Activated CD8-positive, alpha-beta T cell treated with anti-CD3 and anti-CD28 coated beads for 36 hours (primary cell): ENCODE data around the gene AGPAT3. TPM values are rescaled to one million over a fixed set of nuclear protein-coding genes. Genes with fewer than 3 reads are reported as not detected.

Source experiments
- ATAC-seq: fragments of 200-7000 bp; cut with Tn5 transposase; one replicate; pipeline ENCODE4 v1.10.0; 2021; ENCODE audit warnings: mild to moderate bottlenecking, moderate library complexity
- CTCF ChIA-PET: fragments of 350-600 bp; sonication (Branson Sonifier 250); formaldehyde crosslinking; loops from one replicate; lab custom pipeline; 2021; ENCODE audit warnings: antibody characterized with exemption; lab: Charles Lee
- POLR2A ChIA-PET: fragments of 350-600 bp; sonication (Branson Sonifier 250); formaldehyde crosslinking; loops from one replicate; lab custom pipeline; 2021; ENCODE audit warnings: antibody characterized with exemption; lab: Charles Lee
- DNase-seq: peaks from one replicate; pipeline ENCODE4 v3.0.0-alpha.2; 2020
- H3K27ac Mint-ChIP-seq: one replicate; pipeline ENCODE4 v1.8.0; 2021; ENCODE audit warnings: mild to moderate bottlenecking, mixed read lengths
- H3K27me3 Mint-ChIP-seq: one replicate; pipeline ENCODE4 v1.8.0; 2021; ENCODE audit warnings: mixed read lengths
- H3K36me3 Mint-ChIP-seq: one replicate; pipeline ENCODE4 v1.8.0; 2021; ENCODE audit warnings: low read depth, mixed read lengths
- H3K4me1 Mint-ChIP-seq: one replicate; pipeline ENCODE4 v1.8.0; 2021; ENCODE audit warnings: low read depth, mixed read lengths
- H3K4me3 Mint-ChIP-seq: one replicate; pipeline ENCODE4 v1.8.0; 2021; ENCODE audit warnings: mild to moderate bottlenecking, moderate library complexity, mixed read lengths
- H3K9me3 Mint-ChIP-seq: one replicate; pipeline ENCODE4 v1.8.0; 2021; ENCODE audit warnings: mixed read lengths
- intact Hi-C: fragments of 100-400 bp; cut with micrococcal nuclease; formaldehyde crosslinking; loops from one replicate; pipeline ENCODE4 v1.10.0; 2022
- total RNA-seq, 2 experiments: library from RNA; stranded (reverse); gene quantifications; one replicate each; pipeline ENCODE4 v1.2.3, GENCODE V29; 2021
- TF ChIP-seq, protein P1 (sequence below): fragments of 200-600 bp; IDR thresholded peaks from one replicate; pipeline ENCODE4 v1.8.0; 2022; ENCODE audit warnings: antibody characterized with exemption, mild to moderate bottlenecking

AGPAT3 gene
- total RNA-seq, 2 experiments from 2014 or later, result 59.3 to 62.2 TPM

DNA sequence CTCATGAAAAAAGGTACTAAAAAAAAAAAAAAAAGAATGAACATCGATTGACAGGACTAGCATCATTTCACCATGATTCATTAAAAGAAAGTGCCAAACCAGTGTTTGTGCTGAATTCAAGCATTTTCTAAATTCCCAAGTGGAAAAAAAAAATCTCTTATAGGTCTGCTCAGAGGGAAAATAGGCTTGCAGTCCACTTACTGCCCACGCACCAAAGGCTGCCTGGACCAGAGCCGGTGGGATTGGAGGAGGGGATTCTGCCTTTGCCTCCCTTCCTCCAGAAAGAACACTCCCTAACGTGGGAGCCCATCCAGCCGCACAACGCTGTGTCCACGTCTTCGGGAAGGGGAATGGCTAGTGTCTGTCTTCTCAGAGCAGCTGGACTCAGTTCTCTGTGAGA, 141.6 kb downstream of the AGPAT3 start:
- ChIA-PET POLR2A (no interaction called here), CTCF (no interaction called here)
- Mint-ChIP-seq H3K9me3 (no peaks in the 10 kb centered on the region), H3K4me3 (no peak overlapping the region), H3K27ac (no peak overlapping the region), H3K4me1 (peaks cover 8% of the 10 kb centered on the region), H3K27me3 (no peaks in the 10 kb centered on the region), H3K36me3 (peaks cover 2% of the 10 kb centered on the region)
- no peak for DNase-seq
- TF ChIP-seq, protein P1, sequence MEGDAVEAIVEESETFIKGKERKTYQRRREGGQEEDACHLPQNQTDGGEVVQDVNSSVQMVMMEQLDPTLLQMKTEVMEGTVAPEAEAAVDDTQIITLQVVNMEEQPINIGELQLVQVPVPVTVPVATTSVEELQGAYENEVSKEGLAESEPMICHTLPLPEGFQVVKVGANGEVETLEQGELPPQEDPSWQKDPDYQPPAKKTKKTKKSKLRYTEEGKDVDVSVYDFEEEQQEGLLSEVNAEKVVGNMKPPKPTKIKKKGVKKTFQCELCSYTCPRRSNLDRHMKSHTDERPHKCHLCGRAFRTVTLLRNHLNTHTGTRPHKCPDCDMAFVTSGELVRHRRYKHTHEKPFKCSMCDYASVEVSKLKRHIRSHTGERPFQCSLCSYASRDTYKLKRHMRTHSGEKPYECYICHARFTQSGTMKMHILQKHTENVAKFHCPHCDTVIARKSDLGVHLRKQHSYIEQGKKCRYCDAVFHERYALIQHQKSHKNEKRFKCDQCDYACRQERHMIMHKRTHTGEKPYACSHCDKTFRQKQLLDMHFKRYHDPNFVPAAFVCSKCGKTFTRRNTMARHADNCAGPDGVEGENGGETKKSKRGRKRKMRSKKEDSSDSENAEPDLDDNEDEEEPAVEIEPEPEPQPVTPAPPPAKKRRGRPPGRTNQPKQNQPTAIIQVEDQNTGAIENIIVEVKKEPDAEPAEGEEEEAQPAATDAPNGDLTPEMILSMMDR, result no peak
- intact Hi-C loops, result no loop called here
- no peak for ATAC-seq

DNA sequence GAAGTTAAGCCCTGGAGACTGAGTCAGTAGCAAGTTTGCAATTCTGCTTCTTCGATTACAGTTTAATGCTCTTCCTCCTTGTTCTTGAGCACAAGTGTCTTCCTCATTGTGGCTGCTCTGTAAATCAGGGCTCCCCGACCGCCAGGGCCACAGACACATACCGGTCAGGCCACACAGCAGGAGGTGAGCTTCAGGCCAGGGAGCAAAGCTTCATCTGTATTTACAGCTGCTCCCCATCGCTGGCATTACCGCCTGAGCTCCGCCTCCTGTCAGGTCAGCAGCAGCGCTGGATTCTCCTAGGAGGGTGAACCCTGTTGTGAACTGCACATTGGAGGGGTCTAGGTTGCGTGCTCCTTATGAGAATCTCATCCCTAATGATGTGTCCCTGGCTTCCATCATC, 145.4 kb downstream of the AGPAT3 start:
- TF ChIP-seq, protein P1, result no peak
- Mint-ChIP-seq H3K36me3 (peaks cover 7% of the 10 kb centered on the region), H3K27me3 (no peaks in the 10 kb centered on the region), H3K4me3 (peak overlapping the region; percentile 20), H3K27ac (no peak overlapping the region), H3K9me3 (no peaks in the 10 kb centered on the region), H3K4me1 (peaks cover 27% of the 10 kb centered on the region)
- CTCF ChIA-PET, result interaction anchor here (1.5 kb wide), 1 partner anchor 9 kb away, joined by 5 read pairs; no protein-coding TSS in a partner anchor
- POLR2A ChIA-PET, result interaction anchor here (0.6 to 3.8 kb wide), 3 partner anchors 20 to 92 kb away, joined by 3 to 35 read pairs (median 4); no protein-coding TSS in a partner anchor
- no peak for DNase-seq
- no peak for ATAC-seq
- intact Hi-C loops, result no loop called here

DNA sequence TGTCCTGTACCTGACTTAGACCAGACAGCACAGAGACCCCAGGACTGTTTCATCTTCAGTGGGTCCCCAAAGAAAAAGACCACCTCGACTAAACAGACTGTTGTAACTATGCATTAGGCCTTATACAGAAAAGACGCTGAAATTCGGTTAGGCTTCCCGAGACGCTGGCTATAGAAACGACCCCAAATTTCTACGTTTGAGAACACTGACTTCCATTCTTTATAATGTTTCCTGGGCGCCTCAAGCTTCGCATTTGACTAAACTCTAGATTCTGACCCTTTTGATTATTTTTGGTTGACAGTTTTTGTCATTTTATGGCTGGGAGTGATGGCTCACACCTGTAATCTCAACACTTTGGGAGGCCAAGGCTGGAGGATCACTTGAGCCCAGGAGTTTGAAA, 146.1 kb downstream of the AGPAT3 start:
- ATAC-seq, result no peak
- intact Hi-C loops, result no loop called here

DNA sequence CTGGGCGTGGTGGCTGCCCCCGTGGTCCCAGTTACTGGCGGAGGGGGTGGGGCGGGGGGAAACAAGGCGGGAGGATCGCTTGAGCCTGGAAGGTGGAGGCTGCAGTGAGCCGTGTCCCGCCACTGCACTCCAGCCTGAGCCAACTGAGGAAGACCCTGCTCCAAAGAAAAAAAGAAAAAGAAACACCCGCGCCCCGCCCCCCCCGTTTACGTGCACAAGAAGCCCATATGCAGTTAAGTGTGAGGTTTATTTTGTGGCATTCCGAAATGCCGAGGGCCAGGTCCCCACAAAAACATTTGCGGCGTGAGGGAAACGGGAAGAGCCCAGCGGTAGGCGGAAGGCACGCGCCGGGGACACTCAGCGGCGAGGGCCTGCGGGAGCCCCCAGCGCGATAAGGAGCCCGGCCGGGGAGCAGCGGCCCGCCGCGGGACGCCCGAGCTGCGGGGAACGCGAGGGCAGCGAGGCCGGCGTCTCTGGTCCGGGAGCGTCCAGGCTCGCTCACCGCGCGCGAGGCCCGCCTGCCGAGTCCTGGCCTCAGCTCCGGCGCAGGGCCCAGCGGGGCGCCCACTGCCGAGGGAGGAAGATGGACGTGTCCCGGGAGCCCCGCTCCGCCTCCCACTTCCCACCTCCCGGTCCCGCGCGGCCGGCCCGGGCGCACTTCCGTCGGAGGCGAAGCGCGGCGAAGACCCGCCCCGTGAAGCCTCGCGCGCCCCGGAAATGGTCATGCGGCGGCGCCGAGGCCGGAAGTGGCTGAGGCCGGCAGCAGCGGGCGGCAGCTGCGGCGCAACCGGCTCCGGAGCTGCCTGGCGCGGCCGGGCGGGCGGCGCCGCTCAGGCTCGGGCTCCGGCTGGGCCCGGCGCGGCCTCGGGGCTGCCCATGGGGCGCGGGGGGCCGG, 146.8 kb downstream of the AGPAT3 start, which contains the start of gene TRAPPC10:
Gene TRAPPC10, plus strand, starts transcription at position 731 of the 895 bp plus-strand sequence. CDS start 185 bp downstream, outside the sequence.
- Mint-ChIP-seq H3K4me3 (peak within 1 kb of the TSS; percentile 80), H3K27me3 (no peaks in the 10 kb centered on the region), H3K9me3 (no peaks in the 10 kb centered on the region), H3K36me3 (peaks cover 8% of the 10 kb centered on the region), H3K4me1 (peaks cover 39% of the 10 kb centered on the region), H3K27ac (peak within 1 kb of the TSS; percentile 96)
- peak; percentile 83 for DNase-seq
- intact Hi-C loops, result no loop called here
- ChIA-PET POLR2A (interaction anchor here (1.0 to 3.8 kb wide), 5 partner anchors 66 to 119 kb away, joined by 4 to 35 read pairs (median 6); no protein-coding TSS in a partner anchor), CTCF (interaction anchor here (0.7 to 2.0 kb wide), 3 partner anchors 10 to 240 kb away, joined by 3 to 5 read pairs (median 4); no protein-coding TSS in a partner anchor)
- TF ChIP-seq, protein P1, result no peak
- peak; percentile 72 for ATAC-seq

More for the DNA sequence above, 146.1 kb downstream of the AGPAT3 start:
- Mint-ChIP-seq H3K4me1 (peaks cover 34% of the 10 kb centered on the region), H3K27me3 (no peaks in the 10 kb centered on the region), H3K27ac (peak overlapping the region; percentile 96), H3K9me3 (no peaks in the 10 kb centered on the region), H3K36me3 (peaks cover 8% of the 10 kb centered on the region), H3K4me3 (peak overlapping the region; percentile 80)
- POLR2A ChIA-PET, result interaction anchor here (1.2 to 3.8 kb wide), 2 partner anchors 20 to 73 kb away, joined by 4 to 35 read pairs; no protein-coding TSS in a partner anchor
- no peak for DNase-seq
- CTCF ChIA-PET, result interaction anchor here (0.7 to 1.5 kb wide), 2 partner anchors 9 to 239 kb away, joined by 3 to 5 read pairs; no protein-coding TSS in a partner anchor
- TF ChIP-seq, protein P1, result no peak
